NCI-H1105 treated with DMSO at 0.1 percent for 48 hours (cell line): ENCODE measurements around the gene ZFAND5.

Experiments
- DNase-seq: peaks from one replicate; lab custom pipeline; 2025; lab: John Stamatoyannopoulos, UW

The ZFAND5 gene

GRCh38 chr9:72364679-72365524, at the start of gene ZFAND5:
Gene ZFAND5 (minus strand): TSS chr9:72365208. CDS start chr9:72360778, 4,430 bp downstream.
- peak; percentile 95 for DNase-seq

GRCh38 chr9:72412483-72413040, 47.6 kb upstream of the ZFAND5 start:
- DNase-seq, result no peak

GRCh38 chr9:72410214-72410613, 45.2 kb upstream of the ZFAND5 start:
- no peak for DNase-seq

GRCh38 chr9:72407114-72407513, 42.1 kb upstream of the ZFAND5 start:
- DNase-seq, result no peak

- DNase-seq, result no peak
Measured at GRCh38 chr9:72402744-72403143, 37.7 kb upstream of the ZFAND5 start.

- no peak for DNase-seq
Measured at GRCh38 chr9:72401396-72401795, 36.4 kb upstream of the ZFAND5 start.

GRCh38 chr9:72400866-72401265, 35.9 kb upstream of the ZFAND5 start:
- DNase-seq, result no peak

GRCh38 chr9:72399391-72399790, 34.4 kb upstream of the ZFAND5 start:
- no peak for DNase-seq

- peak; percentile 33 for DNase-seq
Measured at GRCh38 chr9:72396247-72397091, 31.5 kb upstream of the ZFAND5 start.

GRCh38 chr9:72394066-72394465, 29.1 kb upstream of the ZFAND5 start:
- no peak for DNase-seq

GRCh38 chr9:72390907-72391306, 25.9 kb upstream of the ZFAND5 start:
- DNase-seq, result no peak

- DNase-seq, result no peak
Measured at GRCh38 chr9:72386186-72386585, 21.2 kb upstream of the ZFAND5 start.

- DNase-seq, result no peak
Measured at GRCh38 chr9:72384710-72385485, 19.9 kb upstream of the ZFAND5 start.

- DNase-seq, result no peak
Measured at GRCh38 chr9:72383978-72384709, 19.1 kb upstream of the ZFAND5 start.

GRCh38 chr9:72382405-72382804, 17.4 kb upstream of the ZFAND5 start:
- DNase-seq, result no peak

GRCh38 chr9:72377041-72377440, 12.0 kb upstream of the ZFAND5 start:
- DNase-seq, result no peak

GRCh38 chr9:72371151-72371550, 6.1 kb upstream of the ZFAND5 start:
- no peak for DNase-seq

- peak; percentile 81 for DNase-seq
Measured at GRCh38 chr9:72365525-72366256, 683 bp upstream of the ZFAND5 start.

- peak; percentile 23 for DNase-seq
Measured at GRCh38 chr9:72363908-72364678, 915 bp downstream of the ZFAND5 start.

- no peak for DNase-seq
Measured at GRCh38 chr9:72363236-72363635, 1.8 kb downstream of the ZFAND5 start.
